Urinary bladder (tissue), 4 donors: ENCODE data around the gene FIGLA. TPM values are rescaled to one million over a fixed set of nuclear protein-coding genes. Genes with fewer than 3 reads are reported as not detected.
"Not testable (repeated sequence)": the region's sequence is repeated elsewhere in the genome, so short reads cannot be mapped to it uniquely, and the experiment has no call there.

Experiments
- DNase-seq: peaks from one replicate; pipeline ENCODE4 v3.0.0-alpha.2; 2015; ENCODE audit errors: extremely low spot score
- H3K27ac ChIP-seq: one replicate; pipeline ENCODE4 v1.5.1; 2013; ENCODE audit warnings: low read depth, mild to moderate bottlenecking, moderate library complexity
- H3K36me3 ChIP-seq: one replicate; pipeline ENCODE4 v1.6.1; 2013; ENCODE audit warnings: mild to moderate bottlenecking, moderate library complexity; ENCODE audit not compliant: insufficient read depth
- H3K4me1 ChIP-seq: one replicate; pipeline ENCODE4 v1.6.1; 2013; ENCODE audit warnings: mild to moderate bottlenecking, moderate library complexity; ENCODE audit not compliant: insufficient read depth
- H3K4me3 ChIP-seq: one replicate; pipeline ENCODE4 v1.5.1; 2013; ENCODE audit warnings: low read depth, low read length
- WGBS: extraction: QIAGEN DNeasy Blood & Tissue Kit; methylation state at CpG from one replicate; pipeline ENCODE4 v1.1.7; 2013; 5-methylcytosine and 5-hydroxymethylcytosine counted together
- polyA plus RNA-seq: library from polyadenylated mRNA; stranded (reverse); fragments of 200-250 nt; gene quantifications from one replicate; pipeline ENCODE4 v1.2.3, GENCODE V29; 2013
- total RNA-seq: library from RNA; depleted of rRNA; stranded (reverse); fragments of >200 nt; gene quantifications from one replicate; pipeline ENCODE4 v1.2.3, GENCODE V29; 2014
- donor health status: healthy with polysubstance abuse.
- donor health status: healthy.

FIGLA gene
- total and polyA plus RNA-seq, 2 donors, result not detected

GRCh38 chr2:70753902-70754301, 36.5 kb downstream of the FIGLA start:
- H3K4me3 ChIP-seq, result no peak overlapping the region
- DNase-seq, result no peak
- no peak overlapping the region for H3K27ac ChIP-seq
- WGBS, result 65% methylated on average over 4 of the region's 4 CpGs
- no peaks in the 10 kb centered on the region for H3K4me1 ChIP-seq
- H3K36me3 ChIP-seq, result no peaks in the 10 kb centered on the region

- H3K4me1 ChIP-seq, result no peaks in the 10 kb centered on the region
Observed at GRCh38 chr2:70753031-70753430, 37.4 kb downstream of the FIGLA start.

DNA sequence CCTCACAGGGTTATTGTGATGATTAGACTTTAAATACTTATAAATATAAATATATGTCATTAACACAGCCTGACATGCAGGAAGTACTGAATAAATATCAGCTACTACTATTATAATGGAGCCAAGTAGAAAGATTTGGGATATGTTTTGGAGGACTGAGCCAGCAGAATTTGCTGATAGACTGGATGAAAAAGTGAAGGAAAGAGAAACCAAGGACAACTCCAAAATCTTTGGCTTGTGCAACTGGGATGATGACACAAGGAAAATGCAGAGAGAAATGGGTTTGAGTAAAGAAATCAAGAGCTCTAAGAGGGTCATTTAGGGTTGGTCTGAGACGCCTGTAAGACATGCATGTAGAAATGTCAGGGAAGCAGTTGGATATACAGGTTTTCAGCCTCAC, 38.0 kb downstream of the FIGLA start:
- Histone ChIP-seq H3K4me1 (no peaks in the 10 kb centered on the region), H3K27ac (no peak overlapping the region), H3K4me3 (no peak overlapping the region), H3K36me3 (no peaks in the 10 kb centered on the region)
- 72% methylated on average over 1 of the region's 1 CpG for WGBS
- DNase-seq, result no peak

More at GRCh38 chr2:70753031-70753430, 37.4 kb downstream of the FIGLA start:
- Histone ChIP-seq H3K4me3 (no peak overlapping the region), H3K27ac (no peak overlapping the region), H3K36me3 (no peaks in the 10 kb centered on the region)
- no peak for DNase-seq

- DNase-seq, result no peak
- H3K36me3 ChIP-seq, result no peaks in the 10 kb centered on the region
- no peak overlapping the region for H3K4me3 ChIP-seq
- H3K27ac ChIP-seq, result no peak overlapping the region
- H3K4me1 ChIP-seq, result no peaks in the 10 kb centered on the region
- WGBS, result 82% methylated on average over 4 of the region's 4 CpGs
Observed at GRCh38 chr2:70751881-70752280, 38.6 kb downstream of the FIGLA start.

- H3K4me1 ChIP-seq, result no peaks in the 10 kb centered on the region
- WGBS, result 87% methylated on average over 1 of the region's 1 CpG
- no peaks in the 10 kb centered on the region for H3K36me3 ChIP-seq
- no peak for DNase-seq
- H3K4me3 ChIP-seq, result no peak overlapping the region
- H3K27ac ChIP-seq, result no peak overlapping the region
Observed at GRCh38 chr2:70750320-70750719, 40.1 kb downstream of the FIGLA start.

GRCh38 chr2:70748002-70748784, 42.2 kb downstream of the FIGLA start:
- H3K4me1 ChIP-seq, result no peaks in the 10 kb centered on the region
- no peak overlapping the region for H3K4me3 ChIP-seq
- H3K27ac ChIP-seq, result no peak overlapping the region
- WGBS, result 28% methylated on average over 1 of the region's 1 CpG
- no peak for DNase-seq
- H3K36me3 ChIP-seq, result no peaks in the 10 kb centered on the region

- WGBS, result 97% methylated on average over 3 of the region's 3 CpGs
- Histone ChIP-seq H3K27ac (no peak overlapping the region), H3K4me3 (no peak overlapping the region), H3K4me1 (no peaks in the 10 kb centered on the region), H3K36me3 (no peaks in the 10 kb centered on the region)
- no peak for DNase-seq
Observed at GRCh38 chr2:70747284-70747683, 43.2 kb downstream of the FIGLA start.

DNA sequence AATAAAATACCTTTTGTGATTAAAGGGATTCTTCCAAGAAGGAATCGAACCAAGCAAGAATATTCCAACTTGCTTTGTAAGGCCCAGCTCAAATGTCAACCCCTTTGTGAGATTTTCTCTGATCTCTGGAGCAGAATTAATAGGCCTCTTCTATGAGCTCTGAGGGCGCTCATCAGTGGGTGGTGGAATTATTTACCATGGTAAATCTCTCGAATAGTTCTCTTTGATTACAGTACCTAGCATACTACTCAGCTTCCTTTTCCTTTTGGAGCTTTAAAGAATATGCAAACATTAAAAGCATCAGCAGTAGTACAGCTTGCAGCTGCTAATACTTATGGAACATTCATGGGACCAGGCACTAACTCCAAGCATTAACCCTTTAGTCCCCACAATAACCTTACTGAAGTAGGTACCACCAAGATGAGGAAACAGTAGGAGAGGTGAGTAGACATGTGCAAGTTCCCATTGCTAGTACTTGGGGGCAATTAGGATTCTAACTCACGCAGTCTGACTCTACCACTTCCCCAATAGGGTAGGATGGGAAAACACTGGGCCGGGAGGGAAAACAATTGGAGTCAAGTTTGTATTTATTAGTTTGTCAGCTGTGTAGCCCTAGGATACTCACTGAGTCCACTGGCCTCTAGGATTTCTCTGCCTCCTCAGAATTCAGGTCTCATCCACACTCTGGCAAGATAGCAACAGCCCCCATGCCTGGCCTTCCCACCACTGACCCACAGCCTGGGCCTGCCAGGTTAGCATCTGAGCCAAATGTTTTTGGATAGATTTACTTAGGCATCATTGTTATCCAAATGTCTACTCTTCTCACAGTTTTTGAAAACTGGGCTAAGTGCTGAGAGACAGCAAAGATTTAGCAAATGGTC, 44.1 kb downstream of the FIGLA start:
- no peaks in the 10 kb centered on the region for H3K36me3 ChIP-seq
- no peak for DNase-seq
- no peak overlapping the region for H3K27ac ChIP-seq
- WGBS, result 46% methylated on average over 5 of the region's 5 CpGs
- no peaks in the 10 kb centered on the region for H3K4me1 ChIP-seq
- H3K4me3 ChIP-seq, result no peak overlapping the region

DNA sequence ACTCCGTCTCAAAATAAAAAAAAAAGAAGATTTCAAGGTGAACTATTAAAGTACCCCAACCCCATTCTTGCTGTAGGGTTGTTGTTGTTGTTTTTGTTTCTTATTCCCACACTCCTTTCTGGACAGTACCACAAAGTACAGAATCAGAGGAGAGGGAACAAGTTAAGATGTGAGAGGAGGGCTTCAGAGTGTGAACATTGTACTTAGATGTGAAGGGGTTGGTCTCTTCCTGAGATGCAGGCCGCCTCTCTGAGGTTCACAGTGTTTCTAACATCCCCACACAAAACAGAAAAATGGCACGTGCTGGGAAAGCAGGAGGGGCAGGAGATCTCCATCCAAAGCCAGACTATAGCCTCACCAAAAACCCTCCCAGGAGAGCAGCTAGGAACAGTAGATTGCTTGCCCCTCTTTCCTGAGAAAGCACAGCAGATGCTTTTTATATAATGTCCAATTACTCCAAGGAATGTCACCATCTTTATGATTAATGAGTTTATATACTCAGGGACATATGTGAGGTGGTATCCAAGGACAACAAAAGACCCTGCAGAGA, 45.1 kb downstream of the FIGLA start:
- H3K27ac ChIP-seq, result no peak overlapping the region
- H3K4me1 ChIP-seq, result no peaks in the 10 kb centered on the region
- 63% methylated on average over 3 of the region's 3 CpGs for WGBS
- no peak overlapping the region for H3K4me3 ChIP-seq
- H3K36me3 ChIP-seq, result no peaks in the 10 kb centered on the region
- no peak for DNase-seq

DNA sequence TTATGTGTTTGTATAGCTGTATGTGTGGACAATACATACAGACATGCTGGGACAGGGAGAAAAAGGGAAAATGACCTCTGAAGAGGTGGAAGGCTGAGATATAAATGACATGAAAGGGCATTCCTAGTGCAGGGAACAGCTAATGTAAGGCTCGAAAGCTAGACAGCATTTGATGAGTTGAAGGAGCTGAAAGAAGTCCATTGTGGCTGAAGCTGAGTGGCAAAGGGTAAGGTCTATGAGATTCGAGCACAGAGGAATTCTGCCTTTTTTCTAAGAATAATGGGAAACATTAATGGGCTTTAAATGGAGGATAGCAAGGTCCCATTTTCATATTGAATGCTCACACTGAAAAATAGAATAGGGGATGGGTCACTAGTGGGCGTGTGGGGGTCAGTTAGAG, 46.0 kb downstream of the FIGLA start:
- H3K36me3 ChIP-seq, result no peaks in the 10 kb centered on the region
- 78% methylated on average over 3 of the region's 3 CpGs for WGBS
- no peaks in the 10 kb centered on the region for H3K4me1 ChIP-seq
- no peak overlapping the region for H3K4me3 ChIP-seq
- H3K27ac ChIP-seq, result no peak overlapping the region
- DNase-seq, result no peak

DNA sequence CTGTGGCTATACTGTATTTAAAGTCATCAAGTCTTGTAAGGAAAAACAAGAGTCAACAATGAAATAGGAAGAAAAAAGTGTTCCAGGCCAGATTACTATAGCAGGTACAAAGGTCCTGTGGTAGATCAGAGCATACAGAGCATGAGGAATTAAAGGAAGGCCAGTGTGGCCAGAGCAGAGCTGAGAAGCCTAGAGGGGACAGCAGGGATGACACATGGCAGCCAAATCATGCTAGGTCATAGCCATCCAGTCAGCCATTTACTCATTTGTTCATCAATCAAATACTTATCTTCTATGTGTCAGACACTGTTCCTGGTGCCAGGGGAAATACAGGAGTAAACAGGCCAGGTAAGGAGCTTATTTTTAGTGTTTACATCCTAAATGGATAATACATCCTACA, 46.8 kb downstream of the FIGLA start:
- Histone ChIP-seq H3K36me3 (no peaks in the 10 kb centered on the region), H3K27ac (no peak overlapping the region), H3K4me3 (no peak overlapping the region), H3K4me1 (no peaks in the 10 kb centered on the region)
- DNase-seq, result no peak

- Histone ChIP-seq H3K36me3 (no peaks in the 10 kb centered on the region), H3K4me3 (no peak overlapping the region), H3K27ac (no peak overlapping the region), H3K4me1 (no peaks in the 10 kb centered on the region)
- DNase-seq, result no peak
- 86% methylated on average over 4 of the region's 4 CpGs for WGBS
Observed at GRCh38 chr2:70743068-70743467, 47.4 kb downstream of the FIGLA start.

- not testable (repeated sequence) for DNase-seq, H3K4me1 ChIP-seq, H3K4me3 ChIP-seq, H3K36me3 ChIP-seq, H3K27ac ChIP-seq
- 96% methylated on average over 1 of the region's 1 CpG for WGBS
Observed at GRCh38 chr2:70739492-70739891, 51.0 kb downstream of the FIGLA start.

DNA sequence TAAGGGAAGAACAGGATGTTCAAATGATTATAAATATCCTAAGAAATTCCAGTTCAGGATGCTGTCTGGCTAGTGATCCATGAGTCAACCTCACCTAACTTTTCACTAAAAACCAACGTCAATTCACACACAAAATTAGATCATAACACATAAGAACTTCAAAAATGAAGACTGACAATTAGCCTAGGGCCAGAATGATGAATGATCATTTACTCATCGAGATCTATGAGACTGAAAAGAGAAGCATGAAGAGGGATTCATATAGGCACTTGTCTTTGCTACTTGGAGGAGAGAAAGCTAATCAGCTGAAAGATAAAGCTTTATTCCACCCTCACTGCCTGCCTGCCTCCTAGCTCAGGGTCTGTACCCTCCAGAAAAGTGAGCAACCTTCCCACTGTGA, 52.3 kb downstream of the FIGLA start:
- Histone ChIP-seq H3K4me1 (no peaks in the 10 kb centered on the region), H3K4me3 (no peak overlapping the region), H3K27ac (no peak overlapping the region), H3K36me3 (no peaks in the 10 kb centered on the region)
- WGBS, result 74% methylated on average over 2 of the region's 2 CpGs
- DNase-seq, result no peak
